ENCODE data around the gene NAALADL1.

NAALADL1 gene

DNA sequence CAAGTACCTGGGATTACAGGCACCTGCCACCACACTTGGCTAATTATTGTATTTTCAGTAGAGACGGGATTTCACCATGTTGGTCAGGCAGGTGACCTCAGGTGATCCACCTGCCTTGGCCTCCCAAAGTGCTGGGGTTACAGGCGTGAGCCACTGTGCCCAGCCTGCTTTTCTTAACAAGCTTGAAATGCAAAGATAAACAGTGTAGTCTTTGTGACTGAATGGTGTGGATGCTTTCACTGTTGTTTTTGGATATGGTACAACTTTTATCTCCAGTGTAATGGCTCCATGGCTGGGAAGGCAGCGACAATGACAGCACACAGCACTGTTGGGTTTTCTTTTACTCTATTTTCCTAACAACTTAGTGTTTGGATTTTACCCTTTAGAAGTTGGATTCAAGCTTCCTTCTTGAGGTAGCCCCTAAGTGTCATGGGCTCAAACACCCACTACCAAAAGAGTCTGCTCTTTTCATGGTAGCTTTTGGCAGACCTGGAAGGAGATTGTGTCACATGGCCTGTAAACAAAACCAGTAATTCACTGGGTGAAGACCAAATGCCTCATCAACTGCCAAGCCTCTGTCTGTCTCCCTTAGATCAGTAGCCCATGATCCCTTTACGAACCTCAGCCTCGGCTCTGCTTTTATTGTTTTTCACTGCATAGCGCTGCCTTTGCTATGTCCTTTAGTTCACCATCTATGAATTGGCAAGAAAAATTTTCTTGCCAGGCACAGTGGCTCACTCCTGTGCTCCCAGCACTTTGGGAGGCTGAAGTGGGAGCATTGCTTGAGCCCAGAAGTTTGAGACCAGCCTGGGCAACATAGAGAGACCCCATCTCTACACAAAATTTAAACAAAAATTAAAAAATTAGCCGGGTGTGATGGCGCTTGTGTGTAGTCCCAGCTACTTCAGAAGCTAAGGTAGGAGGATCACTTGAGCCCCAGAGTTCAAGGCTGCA is 44.1 kb upstream of the NAALADL1 start:
- TF ChIP-seq ZNF384 (IDR thresholded peaks at IDR 0.05) = no peak
- ChIA-PET POLR2A (interaction anchor here (0.9 to 3.4 kb wide), 3 partner anchors 9 to 20 kb away, joined by 4 to 9 read pairs (median 4); partner anchors contain the start of genes FAU, MRPL49 and TM7SF2), CTCF (interaction anchor here (1.8 kb wide), 1 partner anchor 9 kb away, joined by 11 read pairs; the partner anchor contains the start of gene TM7SF2)

DNA sequence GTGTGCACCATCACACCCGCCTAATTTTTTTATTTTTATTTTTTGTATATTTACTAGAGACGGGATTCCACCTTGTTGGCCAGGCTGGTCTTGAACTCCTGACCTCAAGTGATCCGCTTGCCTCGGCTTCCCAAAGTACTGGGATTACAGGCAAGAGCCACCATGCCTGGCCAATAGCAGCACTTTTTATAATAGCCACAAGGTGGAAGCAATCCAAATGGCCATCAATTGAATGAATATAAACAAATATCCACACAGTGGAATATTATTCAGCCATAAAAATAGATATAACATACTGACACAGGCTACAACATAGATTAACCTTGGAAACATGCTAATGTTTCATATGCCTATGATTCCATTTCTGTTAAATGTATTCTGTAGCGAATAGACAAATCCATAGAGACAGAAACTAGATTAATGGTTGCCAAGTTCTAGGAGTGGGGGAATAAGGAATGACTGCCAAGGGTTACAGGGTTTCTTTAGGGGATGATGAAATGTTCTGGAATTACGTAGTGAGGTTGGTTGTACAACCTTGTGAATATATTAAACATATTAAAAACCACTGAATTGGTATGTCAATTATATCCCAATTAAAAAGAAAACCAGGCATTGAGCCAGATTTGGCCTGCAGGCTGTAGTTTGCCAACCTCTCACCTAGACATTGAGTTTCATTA is 42.5 kb upstream of the NAALADL1 start:
- no peak for TF ChIP-seq FOXA1 (IDR thresholded peaks at IDR 0.05)
- no peak for TF ChIP-seq SP1 (IDR thresholded peaks at IDR 0.05)
- no peak for TF ChIP-seq L3MBTL2 (conservative IDR thresholded peaks at IDR 0.05)
- TF ChIP-seq CTBP1 (IDR thresholded peaks at IDR 0.05; ENCODE audit: borderline replicate concordance) = no peak
- TF ChIP-seq ARNT (IDR thresholded peaks at IDR 0.05) = no peak
- no peak for TF ChIP-seq NFRKB (IDR thresholded peaks at IDR 0.05)
- no peak for TF ChIP-seq ELF4 (IDR thresholded peaks at IDR 0.05)
- TF ChIP-seq TARDBP (IDR thresholded peaks at IDR 0.05) = no peak
- TF ChIP-seq LEF1 (IDR thresholded peaks at IDR 0.05; ENCODE audit: borderline replicate concordance) = no peak
- no peak for TF ChIP-seq HDGF (IDR thresholded peaks at IDR 0.05; ENCODE audit: borderline replicate concordance)
- no peak for TF ChIP-seq FOXM1 (IDR thresholded peaks at IDR 0.05; ENCODE audit: borderline replicate concordance)
- no peak for TF ChIP-seq ZNF384 (IDR thresholded peaks at IDR 0.05)
- TF ChIP-seq, protein P1, sequence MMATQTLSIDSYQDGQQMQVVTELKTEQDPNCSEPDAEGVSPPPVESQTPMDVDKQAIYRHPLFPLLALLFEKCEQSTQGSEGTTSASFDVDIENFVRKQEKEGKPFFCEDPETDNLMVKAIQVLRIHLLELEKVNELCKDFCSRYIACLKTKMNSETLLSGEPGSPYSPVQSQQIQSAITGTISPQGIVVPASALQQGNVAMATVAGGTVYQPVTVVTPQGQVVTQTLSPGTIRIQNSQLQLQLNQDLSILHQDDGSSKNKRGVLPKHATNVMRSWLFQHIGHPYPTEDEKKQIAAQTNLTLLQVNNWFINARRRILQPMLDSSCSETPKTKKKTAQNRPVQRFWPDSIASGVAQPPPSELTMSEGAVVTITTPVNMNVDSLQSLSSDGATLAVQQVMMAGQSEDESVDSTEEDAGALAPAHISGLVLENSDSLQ (IDR thresholded peaks at IDR 0.05) = no peak
- TF ChIP-seq BHLHE40 (IDR thresholded peaks at IDR 0.05; ENCODE audit: borderline replicate concordance) = no peak
- no peak for TF ChIP-seq SUZ12 (IDR thresholded peaks at IDR 0.05)
- no peak for TF ChIP-seq FOXK2 (IDR thresholded peaks at IDR 0.05)
- ChIA-PET POLR2A (interaction anchor here (3.4 kb wide), 1 partner anchor 11 kb away, joined by 9 read pairs; the partner anchor contains the start of gene TM7SF2), CTCF (interaction anchor here (0.6 to 4.6 kb wide), 4 partner anchors 10 to 250 kb away, joined by 3 to 20 read pairs (median 8); partner anchors contain the start of gene TM7SF2)
- DNase-seq (ENCODE audit: extremely low spot score) = no peak

More for the DNA sequence above, 44.1 kb upstream of the NAALADL1 start:
- no peak for DNase-seq (ENCODE audit: extremely low spot score)

DNA sequence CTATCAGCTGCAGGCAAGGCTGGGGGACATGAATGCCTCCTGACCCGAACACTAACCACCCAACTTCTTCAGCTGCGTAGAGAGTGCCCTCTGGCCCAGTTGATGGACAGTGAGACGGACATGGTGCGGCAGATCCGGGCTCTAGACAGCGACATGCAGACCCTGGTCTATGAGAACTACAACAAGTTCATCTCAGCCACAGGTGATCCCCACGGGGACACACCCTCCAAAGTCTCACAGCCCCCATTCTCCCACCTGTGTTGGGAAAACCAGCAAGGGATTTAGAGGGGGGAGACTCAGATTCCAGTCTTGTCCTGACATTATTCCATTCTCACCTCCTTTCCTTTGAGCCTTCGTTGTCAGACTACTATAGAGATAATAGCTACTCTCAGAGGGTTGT is 38.6 kb upstream of the NAALADL1 start:
- TF ChIP-seq, protein P1 (IDR thresholded peaks at IDR 0.05) = no peak
- no peak for TF ChIP-seq SUZ12 (IDR thresholded peaks at IDR 0.05)
- TF ChIP-seq CTBP1 (IDR thresholded peaks at IDR 0.05; ENCODE audit: borderline replicate concordance) = no peak
- TF ChIP-seq LEF1 (IDR thresholded peaks at IDR 0.05; ENCODE audit: borderline replicate concordance) = no peak
- TF ChIP-seq TARDBP (IDR thresholded peaks at IDR 0.05) = no peak
- no peak for TF ChIP-seq SP1 (IDR thresholded peaks at IDR 0.05)
- TF ChIP-seq ELF4 (IDR thresholded peaks at IDR 0.05) = no peak
- TF ChIP-seq FOXM1 (IDR thresholded peaks at IDR 0.05; ENCODE audit: borderline replicate concordance) = no peak
- TF ChIP-seq ZNF384 (IDR thresholded peaks at IDR 0.05) = no peak
- no peak for TF ChIP-seq BHLHE40 (IDR thresholded peaks at IDR 0.05; ENCODE audit: borderline replicate concordance)
- TF ChIP-seq FOXA1 (IDR thresholded peaks at IDR 0.05) = no peak
- no peak for TF ChIP-seq FOXK2 (IDR thresholded peaks at IDR 0.05)
- no peak for TF ChIP-seq ARNT (IDR thresholded peaks at IDR 0.05)
- TF ChIP-seq NFRKB (IDR thresholded peaks at IDR 0.05) = no peak
- no peak for DNase-seq (ENCODE audit: extremely low spot score)
- ChIA-PET CTCF (interaction anchor here (1.0 to 4.6 kb wide), 2 partner anchors 9 to 15 kb away, joined by 3 to 20 read pairs; partner anchors contain the start of gene TM7SF2), POLR2A (interaction anchor here (0.8 to 2.7 kb wide), 8 partner anchors 13 to 72 kb away, joined by 3 to 18 read pairs (median 4); partner anchors contain the start of genes CDCA5, SAC3D1, TM7SF2 and ZFPL1)

DNA sequence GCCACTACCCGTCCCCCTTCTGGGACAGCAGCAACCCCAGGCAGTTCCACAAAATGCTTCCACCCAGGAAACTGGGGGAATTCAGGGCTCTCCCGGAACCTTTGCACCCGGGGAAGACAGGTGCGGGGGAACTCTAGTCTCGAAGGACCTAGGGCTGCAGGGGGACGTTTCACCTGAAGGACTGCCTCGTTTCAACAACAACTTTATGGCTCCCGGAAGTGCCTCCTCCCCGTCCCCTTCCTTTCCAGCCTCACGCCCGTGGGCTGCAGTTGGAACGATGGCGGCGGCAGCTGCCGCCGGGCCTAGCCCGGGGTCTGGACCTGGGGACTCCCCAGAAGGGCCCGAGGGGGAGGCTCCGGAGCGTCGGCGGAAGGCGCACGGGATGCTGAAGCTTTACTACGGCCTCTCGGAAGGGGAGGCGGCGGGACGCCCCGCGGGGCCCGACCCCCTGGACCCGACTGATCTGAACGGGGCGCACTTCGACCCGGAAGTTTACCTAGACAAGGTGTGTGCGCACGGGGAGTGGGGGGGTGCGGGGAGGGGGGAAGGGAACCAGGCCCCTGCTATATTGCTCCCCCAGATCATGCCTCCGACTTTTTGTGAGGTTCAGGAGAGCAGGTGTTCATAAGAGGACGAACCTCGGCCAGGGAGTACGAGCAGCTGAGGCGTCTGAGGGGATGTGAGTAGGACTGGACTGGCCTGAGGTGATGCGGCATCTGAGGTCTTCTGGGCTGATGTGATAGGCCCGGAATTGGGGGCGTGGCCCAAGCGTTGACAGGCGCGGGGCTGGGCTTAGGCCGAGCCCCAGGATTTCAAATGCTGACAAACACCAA is 37.8 kb upstream of the NAALADL1 start, which contains the start of gene VPS51:
TSS of gene VPS51 (plus strand) at position 241 of the 833 bp plus-strand sequence. CDS start at position 278, 37 bp downstream.
- TF ChIP-seq ARNT (IDR thresholded peaks at IDR 0.05) (peak; percentile 89), BHLHE40 (IDR thresholded peaks at IDR 0.05; ENCODE audit: borderline replicate concordance) (no peak), TARDBP (IDR thresholded peaks at IDR 0.05) (peak; percentile 49; the same call in 1 of the 2 replicates), ELF4 (IDR thresholded peaks at IDR 0.05) (peak; percentile 90), FOXM1 (IDR thresholded peaks at IDR 0.05; ENCODE audit: borderline replicate concordance) (peak; percentile 85; the same call in 1 of the 2 replicates), NFRKB (IDR thresholded peaks at IDR 0.05) (peak; percentile 84), L3MBTL2 (conservative IDR thresholded peaks at IDR 0.05) (peak; percentile 25; the same call in 1 of the 2 replicates), SP1 (IDR thresholded peaks at IDR 0.05) (no peak), CTBP1 (IDR thresholded peaks at IDR 0.05; ENCODE audit: borderline replicate concordance) (peak; percentile 87), LEF1 (IDR thresholded peaks at IDR 0.05; ENCODE audit: borderline replicate concordance) (no peak; the same call in 1 of the 2 replicates), ZNF384 (IDR thresholded peaks at IDR 0.05) (peak; percentile 74), FOXK2 (IDR thresholded peaks at IDR 0.05) (no peak), SUZ12 (IDR thresholded peaks at IDR 0.05) (no peak), FOXA1 (IDR thresholded peaks at IDR 0.05) (no peak)
- TF ChIP-seq, protein P1 (IDR thresholded peaks at IDR 0.05) = peak; percentile 15; the same call in 1 of the 2 replicates
- CTCF ChIA-PET = interaction anchor here (4.6 kb wide), 1 partner anchor 15 kb away, joined by 20 read pairs; the partner anchor contains the start of gene TM7SF2
- peak; percentile 90 for DNase-seq (ENCODE audit: extremely low spot score)
- POLR2A ChIA-PET = interaction anchor here (0.5 to 2.7 kb wide), 11 partner anchors 11 to 85 kb away, joined by 3 to 18 read pairs (median 4); partner anchors contain the start of genes CDCA5, SAC3D1, TM7SF2 and ZFPL1
